T-helper 22 cell (primary cell): ENCODE results near the gene PTPN1.

Experiments used
- DNase-seq: peaks from one replicate; pipeline ENCODE4 v3.0.0-alpha.2; 2020; ENCODE audit warnings: low read depth

PTPN1 gene

DNA sequence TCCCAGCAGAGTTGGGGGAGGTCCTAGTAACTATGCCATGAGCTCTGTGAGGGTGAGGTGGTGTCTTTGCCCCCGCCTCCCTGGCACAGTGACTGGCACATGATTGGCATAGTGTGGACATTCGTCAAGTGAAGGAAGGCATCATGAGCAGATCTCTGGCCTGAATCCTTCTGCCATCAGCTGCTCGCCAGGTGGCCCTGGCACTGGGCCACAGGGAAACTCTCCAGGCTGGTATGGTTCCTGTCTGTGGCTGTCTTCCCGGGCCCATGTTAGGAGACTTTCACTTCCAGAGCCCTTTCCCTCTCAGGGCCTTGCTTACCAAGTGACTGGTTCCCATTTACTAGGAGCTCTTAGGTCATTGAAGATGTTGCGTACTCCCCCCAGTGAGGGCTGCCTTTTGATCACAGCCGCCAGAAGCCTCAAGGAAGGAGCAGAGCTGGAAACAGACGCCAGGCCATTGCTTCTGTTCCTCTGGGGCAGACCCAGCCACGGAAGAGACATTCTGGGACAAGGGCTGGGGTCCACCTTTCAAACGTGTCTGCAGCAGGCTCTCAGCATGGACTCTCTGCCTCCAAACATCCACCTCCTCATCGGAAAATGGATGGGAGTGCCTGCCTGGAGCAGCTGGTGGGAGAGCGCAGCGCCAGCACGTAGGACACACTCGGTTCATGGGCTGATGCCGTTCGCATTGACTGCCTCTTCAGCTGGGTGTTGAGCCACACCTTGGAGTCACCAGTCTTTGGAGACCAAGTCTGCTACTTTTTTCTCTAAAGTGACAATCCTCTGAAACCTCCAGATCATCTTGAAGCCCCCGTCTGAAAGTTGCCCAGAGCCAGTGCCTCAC lies 67.2 kb downstream of the PTPN1 start:
- no peak for DNase-seq

DNA sequence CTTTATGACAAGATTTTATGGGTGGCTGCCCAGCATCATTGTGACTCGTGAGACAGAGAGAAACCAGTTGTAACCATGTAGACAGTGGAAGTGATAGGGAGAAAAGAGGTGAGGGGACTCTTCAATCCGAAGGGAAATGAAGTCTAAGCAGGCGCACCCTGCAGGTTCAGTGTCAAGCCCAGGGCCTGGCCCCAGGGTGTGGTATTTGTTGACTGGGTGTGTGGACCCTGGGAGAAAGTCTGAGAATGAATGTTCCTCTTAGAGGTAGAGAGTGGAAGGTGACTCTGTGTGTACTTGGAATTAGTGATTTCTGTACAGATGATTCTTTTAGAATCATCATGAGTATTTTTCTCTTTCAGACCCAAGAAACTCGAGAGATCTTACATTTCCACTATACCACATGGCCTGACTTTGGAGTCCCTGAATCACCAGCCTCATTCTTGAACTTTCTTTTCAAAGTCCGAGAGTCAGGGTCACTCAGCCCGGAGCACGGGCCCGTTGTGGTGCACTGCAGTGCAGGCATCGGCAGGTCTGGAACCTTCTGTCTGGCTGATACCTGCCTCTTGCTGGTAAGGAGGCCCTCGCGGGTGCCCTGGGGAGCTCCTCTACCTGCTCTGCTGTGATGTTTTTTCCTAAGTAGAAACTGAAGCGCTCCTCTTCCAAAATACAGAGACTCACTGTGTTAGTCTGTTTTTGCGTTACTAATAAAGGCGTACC lies 68.0 kb downstream of the PTPN1 start:
- DNase-seq = no peak

DNA sequence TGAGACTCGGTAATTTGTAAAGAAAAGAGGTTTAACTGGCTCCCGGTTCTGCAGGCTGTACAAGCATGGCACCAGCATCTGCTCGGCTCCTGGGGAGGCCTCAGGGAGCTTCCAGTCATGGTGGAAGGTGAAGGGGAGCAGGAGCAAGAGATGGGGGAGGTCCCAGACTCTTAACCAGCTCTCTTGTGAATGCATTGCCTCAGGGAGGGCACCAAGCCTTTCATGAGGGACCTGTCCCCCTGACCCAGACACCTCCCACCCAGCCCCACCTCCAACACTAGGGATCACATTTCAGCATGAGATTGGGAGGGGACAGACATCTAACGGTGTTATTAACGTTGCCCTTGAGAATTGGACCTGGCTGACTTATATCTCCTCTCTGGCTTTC lies 68.6 kb downstream of the PTPN1 start:
- no peak for DNase-seq

DNA sequence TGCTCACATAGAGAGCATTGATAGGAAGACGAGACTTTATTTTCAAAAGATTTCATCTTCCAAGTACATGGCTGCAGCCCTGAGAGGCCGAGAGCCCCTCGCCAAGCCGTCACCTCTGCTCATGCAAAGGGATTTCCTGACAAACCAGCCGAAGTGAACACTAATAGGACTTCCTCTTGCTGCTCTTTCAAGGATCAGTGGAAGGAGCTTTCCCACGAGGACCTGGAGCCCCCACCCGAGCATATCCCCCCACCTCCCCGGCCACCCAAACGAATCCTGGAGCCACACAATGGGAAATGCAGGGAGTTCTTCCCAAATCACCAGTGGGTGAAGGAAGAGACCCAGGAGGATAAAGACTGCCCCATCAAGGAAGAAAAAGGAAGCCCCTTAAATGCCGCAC lies 69.3 kb downstream of the PTPN1 start:
- DNase-seq = no peak

DNA sequence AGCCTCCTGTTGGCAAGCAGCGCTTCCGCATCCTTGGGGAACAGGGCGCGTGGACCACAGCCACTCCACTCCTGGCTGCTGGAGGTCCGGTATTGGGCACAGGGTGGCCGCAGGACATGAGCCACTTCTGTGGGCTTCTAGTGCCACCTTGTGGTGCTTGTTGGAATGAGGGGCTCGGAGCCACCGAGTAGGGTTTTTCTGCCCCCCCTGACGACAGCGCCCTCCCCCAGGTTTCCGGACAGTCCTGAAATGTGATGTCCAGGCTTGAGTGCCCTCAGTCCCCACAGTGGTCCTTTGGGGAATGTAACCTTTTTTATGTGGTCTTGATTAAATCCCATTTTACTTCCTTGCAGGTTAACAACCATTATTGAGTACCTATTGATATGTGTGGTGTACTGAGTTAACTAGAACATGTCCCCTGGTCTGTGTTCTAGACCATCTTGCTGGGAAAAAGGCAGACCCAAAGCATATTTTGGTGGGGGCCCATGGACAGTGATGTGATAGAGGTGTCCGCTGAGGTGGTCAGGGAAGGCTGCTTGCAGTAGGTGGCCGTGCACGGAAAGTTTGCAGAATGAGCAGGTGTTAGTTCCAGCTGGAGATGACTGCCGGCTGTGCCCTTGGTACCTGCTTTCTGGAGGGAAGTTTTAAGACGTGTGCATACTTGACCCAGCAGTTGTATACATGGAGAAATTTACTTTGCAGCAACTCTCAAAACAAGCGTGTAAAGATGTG lies 70.0 kb downstream of the PTPN1 start:
- DNase-seq = no peak

DNA sequence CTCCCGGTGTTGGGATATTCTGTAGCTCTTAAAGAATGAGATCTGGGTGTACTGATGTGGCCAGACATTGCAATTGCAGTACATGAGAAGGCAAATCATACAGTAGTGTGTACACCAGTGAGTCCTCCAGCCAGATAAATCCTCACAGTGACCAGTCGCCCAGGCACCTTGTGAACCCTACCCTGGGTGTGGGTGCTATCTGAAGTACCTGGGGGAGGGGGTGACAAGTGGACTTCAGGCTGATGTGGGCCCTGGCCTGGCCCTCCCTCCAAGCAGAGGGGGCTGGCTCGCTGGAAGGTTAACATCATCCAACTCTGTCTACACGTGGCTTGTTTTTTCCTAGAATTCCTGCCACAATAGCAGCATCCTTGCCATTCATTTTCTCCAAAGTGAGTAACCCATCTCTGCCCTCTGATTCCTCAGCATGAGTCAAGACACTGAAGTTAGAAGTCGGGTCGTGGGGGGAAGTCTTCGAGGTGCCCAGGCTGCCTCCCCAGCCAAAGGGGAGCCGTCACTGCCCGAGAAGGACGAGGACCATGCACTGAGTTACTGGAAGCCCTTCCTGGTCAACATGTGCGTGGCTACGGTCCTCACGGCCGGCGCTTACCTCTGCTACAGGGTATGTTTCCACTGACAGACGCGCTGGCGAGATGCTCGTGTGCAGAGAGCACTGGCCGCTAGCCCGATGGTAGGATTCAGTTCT lies 70.8 kb downstream of the PTPN1 start:
- DNase-seq = no peak

DNA sequence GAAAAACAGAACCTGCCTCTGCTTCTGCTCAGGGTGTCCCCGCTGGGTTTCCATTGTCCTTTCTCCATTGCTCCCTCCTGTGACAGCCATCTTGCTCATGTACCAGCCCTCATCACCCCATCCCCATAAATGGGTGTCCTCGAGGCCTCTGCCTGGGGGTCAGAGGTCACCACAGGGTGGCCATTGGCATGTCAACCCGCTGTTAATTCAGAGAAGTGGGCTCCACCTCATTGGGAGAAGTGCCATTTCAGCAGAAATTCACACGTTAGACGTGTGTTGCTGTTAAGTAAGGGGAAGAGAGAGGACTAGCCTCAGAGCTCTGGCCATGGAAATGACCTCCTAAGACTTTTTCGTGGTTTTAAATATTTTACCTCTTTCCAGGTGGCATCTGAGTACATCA lies 71.9 kb downstream of the PTPN1 start:
- DNase-seq = no peak

DNA sequence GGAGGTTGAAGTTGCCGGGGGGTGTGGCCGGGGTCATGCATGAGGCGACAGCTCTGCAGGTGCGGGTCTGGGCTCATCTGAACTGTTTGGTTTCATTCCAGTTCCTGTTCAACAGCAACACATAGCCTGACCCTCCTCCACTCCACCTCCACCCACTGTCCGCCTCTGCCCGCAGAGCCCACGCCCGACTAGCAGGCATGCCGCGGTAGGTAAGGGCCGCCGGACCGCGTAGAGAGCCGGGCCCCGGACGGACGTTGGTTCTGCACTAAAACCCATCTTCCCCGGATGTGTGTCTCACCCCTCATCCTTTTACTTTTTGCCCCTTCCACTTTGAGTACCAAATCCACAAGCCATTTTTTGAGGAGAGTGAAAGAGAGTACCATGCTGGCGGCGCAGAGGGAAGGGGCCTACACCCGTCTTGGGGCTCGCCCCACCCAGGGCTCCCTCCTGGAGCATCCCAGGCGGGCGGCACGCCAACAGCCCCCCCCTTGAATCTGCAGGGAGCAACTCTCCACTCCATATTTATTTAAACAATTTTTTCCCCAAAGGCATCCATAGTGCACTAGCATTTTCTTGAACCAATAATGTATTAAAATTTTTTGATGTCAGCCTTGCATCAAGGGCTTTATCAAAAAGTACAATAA lies 72.5 kb downstream of the PTPN1 start:
- DNase-seq = no peak

DNA sequence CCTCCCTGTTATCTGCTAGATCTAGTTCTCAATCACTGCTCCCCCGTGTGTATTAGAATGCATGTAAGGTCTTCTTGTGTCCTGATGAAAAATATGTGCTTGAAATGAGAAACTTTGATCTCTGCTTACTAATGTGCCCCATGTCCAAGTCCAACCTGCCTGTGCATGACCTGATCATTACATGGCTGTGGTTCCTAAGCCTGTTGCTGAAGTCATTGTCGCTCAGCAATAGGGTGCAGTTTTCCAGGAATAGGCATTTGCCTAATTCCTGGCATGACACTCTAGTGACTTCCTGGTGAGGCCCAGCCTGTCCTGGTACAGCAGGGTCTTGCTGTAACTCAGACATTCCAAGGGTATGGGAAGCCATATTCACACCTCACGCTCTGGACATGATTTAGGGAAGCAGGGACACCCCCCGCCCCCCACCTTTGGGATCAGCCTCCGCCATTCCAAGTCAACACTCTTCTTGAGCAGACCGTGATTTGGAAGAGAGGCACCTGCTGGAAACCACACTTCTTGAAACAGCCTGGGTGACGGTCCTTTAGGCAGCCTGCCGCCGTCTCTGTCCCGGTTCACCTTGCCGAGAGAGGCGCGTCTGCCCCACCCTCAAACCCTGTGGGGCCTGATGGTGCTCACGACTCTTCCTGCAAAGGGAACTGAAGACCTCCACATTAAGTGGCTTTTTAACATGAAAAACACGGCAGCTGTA lies 73.4 kb downstream of the PTPN1 start:
- no peak for DNase-seq

DNA sequence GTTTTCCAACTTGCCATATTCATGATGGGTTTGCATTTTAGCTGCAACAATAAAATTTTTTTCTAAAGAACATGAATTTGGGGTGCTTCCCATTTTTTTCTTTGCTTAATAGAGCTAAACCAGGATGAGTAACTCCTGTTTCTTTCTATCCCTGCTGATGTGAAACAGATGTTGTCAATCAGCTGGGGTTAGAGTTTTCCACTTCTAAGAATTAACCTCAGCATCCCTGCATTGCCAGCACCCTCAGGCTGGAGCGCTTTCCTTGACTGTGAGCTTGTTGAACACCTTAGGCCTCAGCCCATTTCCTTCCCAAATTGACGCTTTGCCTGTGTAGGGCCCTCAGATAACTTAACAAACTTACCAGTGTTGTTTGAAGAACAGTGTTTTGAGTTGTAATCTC lies 74.5 kb downstream of the PTPN1 start:
- DNase-seq = no peak

DNA sequence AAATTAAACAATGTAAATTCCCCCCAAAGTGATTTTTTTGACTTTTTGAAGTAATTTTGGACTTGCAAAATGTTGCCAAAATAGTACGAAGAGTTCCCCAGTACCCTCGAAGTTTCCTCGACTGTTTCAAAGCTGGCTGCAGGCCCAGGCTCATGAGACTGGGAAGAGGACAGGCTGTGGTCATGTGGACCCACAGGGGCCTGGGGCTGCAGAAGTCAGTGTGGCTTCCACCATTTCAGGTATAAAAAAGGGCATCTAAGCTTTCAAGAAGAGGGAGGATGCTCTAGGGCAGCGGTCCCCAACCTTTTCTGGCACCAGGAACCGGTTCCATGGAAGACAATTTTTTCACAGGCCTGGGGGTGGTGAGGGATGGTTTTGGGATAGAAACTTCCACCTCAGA lies 75.0 kb downstream of the PTPN1 start:
- no peak for DNase-seq

DNA sequence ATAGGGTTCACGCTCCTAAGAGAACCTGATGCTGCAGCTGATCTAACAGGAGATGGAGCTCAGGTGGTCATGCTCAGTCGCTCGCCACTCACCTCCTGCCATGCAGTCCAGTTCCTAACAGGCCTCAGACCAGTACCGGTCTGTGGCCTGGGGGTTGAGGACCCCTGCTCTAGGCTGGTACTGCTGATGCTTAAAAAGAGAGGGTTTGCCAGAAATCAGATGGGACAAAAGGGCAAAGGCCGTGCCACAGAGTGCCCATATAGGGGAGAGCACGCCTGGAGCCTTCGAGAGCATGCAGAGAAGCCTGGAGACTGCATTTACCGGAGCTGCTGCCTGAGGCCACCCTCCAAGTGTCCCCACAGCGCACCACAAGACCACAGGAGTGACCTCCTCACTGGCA lies 75.5 kb downstream of the PTPN1 start:
- no peak for DNase-seq

DNA sequence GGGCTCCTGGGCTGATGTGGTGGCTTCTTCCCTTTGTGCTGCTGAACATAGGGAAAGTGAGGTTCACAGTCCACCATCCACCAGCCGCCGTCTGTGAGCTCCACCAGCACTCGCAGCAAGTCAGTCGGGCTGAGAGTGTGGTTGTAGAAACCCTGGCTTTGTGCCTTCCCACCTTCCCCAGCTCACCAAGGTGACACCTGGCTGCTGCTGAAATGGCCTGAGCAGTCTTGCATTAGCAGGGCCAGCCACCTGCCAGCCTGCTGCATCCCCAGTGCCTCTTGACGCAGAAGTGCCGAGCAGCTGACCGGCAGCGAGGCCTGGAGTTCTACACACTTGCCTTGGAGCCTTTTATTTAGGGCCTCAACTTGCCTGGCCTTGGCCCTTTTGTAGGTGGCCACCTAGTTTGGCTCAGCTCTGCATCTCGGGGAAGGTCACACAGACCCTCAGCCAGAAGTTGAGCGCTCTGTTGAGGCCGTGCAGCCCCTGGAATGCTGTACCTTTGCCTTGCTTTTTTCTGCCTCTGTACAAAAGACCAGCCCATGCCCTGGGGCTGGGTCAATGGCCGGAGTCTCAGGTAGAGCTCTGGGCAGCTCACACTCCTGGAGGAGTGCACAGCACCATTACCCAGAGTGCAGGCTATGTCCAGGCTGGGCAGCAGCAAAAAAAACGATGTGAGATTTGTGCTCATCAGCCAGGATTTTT lies 76.5 kb downstream of the PTPN1 start:
- no peak for DNase-seq

DNA sequence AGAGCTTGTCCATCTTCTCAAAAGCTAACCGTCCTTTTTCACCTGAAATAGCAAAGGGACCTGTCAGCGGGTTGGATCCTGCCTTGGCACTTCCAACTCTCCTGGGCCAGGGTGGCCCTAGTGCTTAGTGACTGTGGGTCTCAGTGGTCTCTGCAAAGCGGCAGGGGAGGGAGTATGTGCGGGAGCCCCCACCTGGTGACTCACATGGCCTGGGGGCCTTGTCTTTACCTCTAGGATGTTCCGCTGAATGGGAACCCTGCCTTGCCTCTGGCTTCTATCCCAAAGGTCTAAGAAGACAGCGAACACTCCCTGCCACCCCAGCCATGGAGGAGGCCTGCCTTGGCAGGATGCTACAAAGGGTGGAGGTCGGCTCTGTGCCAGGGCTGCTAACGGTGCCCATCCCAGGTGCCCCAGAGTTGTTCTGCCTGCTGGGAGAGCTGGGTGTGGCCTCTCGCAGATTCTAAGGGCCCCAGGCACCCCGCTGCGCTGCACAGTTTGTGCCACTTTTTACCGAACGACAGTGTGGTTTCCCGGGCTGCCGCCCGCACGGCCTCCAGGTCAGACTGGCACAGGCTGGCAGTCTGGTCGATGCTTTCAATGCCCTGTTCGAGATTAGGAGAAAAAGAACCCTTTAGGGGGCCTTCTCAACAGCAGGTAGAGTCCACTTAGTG lies 77.2 kb downstream of the PTPN1 start:
- DNase-seq = no peak

DNA sequence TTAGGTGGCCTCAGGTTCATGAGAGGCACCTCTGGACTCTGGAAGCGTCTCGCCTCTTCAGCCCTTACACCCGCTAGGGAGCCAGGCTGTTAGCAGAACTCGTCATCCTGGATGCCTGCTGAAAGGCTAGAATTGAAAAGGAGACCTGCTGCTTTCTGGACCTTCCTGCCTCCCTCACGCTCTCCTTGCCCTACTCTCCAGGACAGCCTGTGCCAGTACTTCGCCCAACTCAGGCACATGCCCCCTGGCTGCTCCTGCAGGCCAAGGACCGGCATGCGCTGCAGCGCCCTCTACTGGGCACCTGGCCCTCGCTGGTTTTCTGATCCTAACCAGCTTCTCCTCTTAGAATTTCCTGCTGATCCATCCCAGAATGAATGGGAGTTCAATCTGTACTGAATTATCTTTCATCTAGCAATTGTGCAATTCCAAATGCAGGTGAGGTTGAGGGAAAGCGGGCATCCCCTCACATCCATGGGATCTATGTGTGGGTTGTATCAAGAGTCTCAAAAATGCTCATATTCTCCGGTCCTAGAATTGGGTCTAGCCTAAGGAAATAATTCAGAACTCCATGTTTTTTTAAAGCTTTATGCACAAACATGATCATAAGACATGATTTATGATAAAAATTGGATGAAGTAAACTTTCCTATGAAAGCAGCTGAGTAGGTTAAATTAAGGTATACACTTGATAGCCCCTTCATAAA lies 78.0 kb downstream of the PTPN1 start:
- peak; percentile 28 for DNase-seq

DNA sequence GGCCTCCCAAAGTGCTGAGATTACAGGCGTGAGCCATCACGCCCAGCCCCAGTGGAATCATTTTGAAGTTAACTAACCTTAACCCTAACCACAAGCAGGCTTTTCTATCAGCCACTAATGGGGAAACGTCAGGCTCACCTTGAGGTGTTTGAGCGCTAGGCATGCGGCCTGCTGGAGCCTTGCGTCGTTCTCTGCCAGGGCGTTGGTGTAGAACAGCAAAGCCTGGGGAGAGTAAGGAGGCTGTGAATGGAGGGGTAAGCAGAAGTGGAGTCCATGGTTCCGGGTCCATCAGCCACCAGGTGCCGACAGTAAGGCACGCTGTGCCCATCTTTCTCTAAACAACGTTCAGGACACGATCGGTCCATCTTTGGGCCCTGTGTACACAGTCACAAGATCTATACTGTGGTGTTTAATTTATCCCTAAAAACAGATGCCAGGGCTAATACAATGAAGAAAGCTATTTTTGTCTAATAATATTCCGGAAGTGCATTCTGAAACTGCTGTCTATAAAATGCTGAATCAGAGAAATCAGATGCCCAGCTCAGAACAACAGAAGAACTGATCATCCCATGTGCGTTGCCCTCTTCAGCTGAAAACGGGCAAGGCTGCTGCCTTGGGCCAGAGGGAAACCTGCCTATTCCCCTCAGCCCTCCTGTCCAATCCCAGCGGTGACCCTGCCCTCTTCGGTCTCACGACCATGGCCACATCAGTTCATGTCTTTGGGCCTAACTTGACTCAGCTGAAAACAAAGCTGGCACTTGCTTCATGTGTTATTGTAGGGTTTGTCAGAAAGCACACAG lies 79.6 kb downstream of the PTPN1 start:
- DNase-seq = no peak

DNA sequence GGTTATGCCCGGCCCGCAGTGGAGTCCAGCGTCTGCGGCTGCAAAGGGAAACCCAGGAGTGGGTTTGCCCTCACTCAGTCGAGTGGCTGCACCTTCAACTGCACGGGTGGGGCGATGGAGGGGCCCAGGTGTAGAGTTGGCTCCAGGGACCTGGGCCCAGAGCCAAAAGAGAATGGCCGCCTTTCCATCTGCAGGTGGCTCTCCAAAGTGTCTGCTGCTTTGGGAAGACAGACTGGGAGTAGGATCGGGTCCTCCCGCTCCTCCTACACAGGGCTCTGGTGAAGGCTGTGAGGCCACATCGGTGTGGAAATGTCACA lies 80.1 kb downstream of the PTPN1 start:
- DNase-seq = no peak

DNA sequence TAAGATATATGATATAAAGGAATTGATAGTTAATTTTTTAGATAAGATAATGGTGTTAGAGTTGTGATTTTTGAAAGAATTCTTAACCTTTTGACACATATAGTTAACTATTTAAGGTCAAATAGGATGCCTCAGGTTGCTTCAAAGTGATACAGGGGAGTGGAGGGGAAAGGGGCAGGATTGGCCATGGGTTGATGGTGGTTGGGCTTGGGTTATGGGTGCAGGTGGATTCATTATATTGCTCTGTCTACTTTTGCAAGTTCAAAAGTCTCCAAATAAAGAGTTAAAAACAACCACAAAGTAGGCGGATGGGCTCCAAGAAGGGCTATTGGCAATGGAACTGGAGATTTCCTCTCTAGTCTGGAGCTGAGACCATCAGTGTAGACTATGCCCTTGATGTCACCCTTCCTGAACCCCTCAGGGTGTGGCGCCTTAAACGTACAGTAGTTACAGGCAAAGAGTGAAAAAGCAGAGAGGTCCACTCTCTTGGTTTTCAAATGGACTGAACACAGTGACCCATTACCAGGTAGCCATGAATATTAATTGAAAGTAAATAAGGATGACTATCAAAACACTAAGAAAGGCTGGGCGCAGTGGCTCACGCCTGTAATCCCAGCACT lies 81.2 kb downstream of the PTPN1 start:
- no peak for DNase-seq
